Body of pancreas (tissue), 4 donors: ENCODE measurements around the gene STX1B.

Experiments used
- CTCF ChIP-seq, 7 experiments: fragments of 450-650 bp in 4 of 7; fragments of 200-600 bp in 3 of 7; sonication (generic) in 3 of 7; IDR thresholded peaks; one replicate each; pipeline ENCODE4 v1.5.1; 2016 to 2019; ENCODE audit warnings: antibody characterized with exemption in 7 of 7
- POLR2A ChIP-seq, 3 donors: fragments of 450-650 bp; IDR thresholded peaks; one replicate each; pipeline ENCODE4 v1.6.1; 2016; ENCODE audit warnings: antibody characterized with exemption in 3 of 3, mild to moderate bottlenecking in 2 of 3

- TF ChIP-seq CTCF (IDR thresholded peaks at IDR 0.05) = no peak
- TF ChIP-seq POLR2A (IDR thresholded peaks at IDR 0.05) = no peak
Observed at GRCh38 chr16:30969246-30969842, 41.1 kb downstream of the STX1B start.
